GM12865 (cell line): ENCODE data around the gene SGCB.
A peak's percentile ranks its signal among the peaks of the same experiment; 100 is the strongest.

ENCODE experiments used
- DNase-seq: peaks from one replicate; pipeline ENCODE4 v3.0.0; 2010; ENCODE audit warnings: low read depth
- H3K4me3 ChIP-seq: 2 replicates; pipeline ENCODE4 v1.5.1; 2011; ENCODE audit warnings: mild to moderate bottlenecking, low read depth, low read length, control low read depth
- TF ChIP-seq, protein P1 (sequence below): IDR thresholded peaks from 2 replicates; pipeline ENCODE4 v1.5.1; 2011; ENCODE audit warnings: low read length, control low read depth, low read depth, inconsistent platforms; ENCODE audit not compliant: insufficient read depth; ENCODE audit errors: missing control alignments

Gene SGCB

DNA sequence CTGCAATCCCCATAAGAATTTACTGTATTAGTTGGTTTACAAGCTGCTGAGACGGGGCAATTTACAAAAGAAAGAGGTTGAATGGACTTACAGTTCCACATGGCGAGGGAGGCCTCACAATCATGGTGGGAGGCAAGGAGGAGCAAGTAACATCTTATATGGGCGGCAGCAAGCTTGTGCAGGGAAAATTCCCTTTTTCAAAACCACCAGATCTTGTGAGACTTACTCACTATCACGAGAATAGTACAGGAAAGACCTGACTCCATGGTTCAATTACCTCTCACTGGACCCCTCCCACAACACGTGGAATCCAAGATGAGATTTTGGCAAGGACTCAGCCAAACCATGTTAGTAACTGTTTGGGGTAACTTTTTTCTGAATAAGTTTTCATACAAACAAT, 11.2 kb upstream of the SGCB start:
- TF ChIP-seq, protein P1, sequence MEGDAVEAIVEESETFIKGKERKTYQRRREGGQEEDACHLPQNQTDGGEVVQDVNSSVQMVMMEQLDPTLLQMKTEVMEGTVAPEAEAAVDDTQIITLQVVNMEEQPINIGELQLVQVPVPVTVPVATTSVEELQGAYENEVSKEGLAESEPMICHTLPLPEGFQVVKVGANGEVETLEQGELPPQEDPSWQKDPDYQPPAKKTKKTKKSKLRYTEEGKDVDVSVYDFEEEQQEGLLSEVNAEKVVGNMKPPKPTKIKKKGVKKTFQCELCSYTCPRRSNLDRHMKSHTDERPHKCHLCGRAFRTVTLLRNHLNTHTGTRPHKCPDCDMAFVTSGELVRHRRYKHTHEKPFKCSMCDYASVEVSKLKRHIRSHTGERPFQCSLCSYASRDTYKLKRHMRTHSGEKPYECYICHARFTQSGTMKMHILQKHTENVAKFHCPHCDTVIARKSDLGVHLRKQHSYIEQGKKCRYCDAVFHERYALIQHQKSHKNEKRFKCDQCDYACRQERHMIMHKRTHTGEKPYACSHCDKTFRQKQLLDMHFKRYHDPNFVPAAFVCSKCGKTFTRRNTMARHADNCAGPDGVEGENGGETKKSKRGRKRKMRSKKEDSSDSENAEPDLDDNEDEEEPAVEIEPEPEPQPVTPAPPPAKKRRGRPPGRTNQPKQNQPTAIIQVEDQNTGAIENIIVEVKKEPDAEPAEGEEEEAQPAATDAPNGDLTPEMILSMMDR: no peak

DNA sequence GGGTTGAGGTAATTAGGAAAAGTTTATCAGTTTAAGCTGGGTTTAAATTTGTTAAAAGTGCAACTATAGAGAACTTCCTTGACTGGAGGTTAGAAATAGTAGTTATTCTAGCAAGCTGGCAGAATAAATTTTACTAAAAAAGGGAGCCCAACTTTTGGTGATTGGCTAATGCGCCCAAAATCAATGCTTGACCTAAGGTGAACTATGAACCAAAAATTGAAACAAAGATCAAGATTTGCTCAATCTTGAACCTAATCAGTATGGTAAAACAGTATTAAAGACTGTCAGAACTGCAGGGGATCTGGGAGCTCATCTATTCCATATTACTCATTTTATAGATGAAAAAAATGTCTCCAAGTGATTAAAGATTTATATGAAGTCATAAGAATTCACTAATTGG, 6.9 kb upstream of the SGCB start:
- no peak overlapping the region for H3K4me3 ChIP-seq
- DNase-seq: no peak
- TF ChIP-seq, protein P1: no peak

More for the DNA sequence above, 11.2 kb upstream of the SGCB start:
- no peak for DNase-seq
- H3K4me3 ChIP-seq: no peak overlapping the region

DNA sequence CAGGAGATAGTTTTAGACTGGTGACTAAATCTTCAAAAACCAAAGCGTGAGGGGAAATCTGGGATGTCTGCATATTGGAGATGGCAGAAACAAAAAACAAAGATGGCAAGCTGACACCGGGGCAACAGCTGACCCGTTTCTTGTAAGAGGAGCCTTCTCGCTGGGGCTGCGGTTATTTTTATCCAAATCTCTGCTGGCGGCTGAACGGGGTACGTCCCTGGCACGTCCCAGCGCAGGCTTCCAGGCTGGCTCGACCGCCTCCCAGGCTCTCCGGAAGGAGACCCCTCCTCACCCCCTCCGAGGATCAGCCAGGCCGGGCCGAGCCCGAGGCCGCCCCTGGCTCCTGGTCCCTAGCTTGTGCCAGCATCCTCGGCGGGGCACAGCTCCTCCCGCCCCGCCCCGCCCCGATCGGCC, 403 bp downstream of the SGCB start:
- TF ChIP-seq, protein P1: no peak
- H3K4me3 ChIP-seq: peak overlapping the region; percentile 68
- peak; percentile 50 for DNase-seq

DNA sequence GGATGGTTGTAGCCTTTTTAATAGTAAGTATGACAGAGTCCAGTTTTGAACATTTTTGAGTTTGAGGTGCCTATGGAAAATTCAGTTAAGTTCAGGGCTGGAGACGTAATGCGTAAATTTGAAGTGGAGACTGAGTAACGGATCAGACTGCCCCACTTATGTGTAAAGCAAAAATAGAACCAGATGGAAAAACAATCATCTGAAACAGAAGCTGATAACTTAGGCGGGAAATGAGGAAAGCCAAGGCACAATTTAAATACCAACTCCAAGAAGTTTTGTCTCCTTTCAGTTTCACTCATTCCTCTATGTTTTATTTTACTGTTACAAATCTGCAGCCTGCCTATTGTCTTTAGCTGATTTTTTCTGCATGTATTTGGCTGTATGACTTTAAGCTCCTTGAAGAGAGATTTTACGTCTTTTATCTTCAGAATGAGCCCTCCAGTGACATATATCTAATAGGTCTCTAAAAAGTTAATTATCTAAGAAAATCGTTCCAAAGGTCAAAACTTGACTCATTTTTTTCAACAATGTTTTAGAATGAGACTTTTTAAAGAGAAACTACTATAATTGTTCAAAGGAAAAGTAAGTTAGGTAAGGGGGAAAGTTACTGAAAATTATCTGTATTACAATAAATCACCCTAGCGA, 1.1 kb downstream of the SGCB start:
- TF ChIP-seq, protein P1: no peak
- H3K4me3 ChIP-seq: peak overlapping the region; percentile 68
- no peak for DNase-seq

DNA sequence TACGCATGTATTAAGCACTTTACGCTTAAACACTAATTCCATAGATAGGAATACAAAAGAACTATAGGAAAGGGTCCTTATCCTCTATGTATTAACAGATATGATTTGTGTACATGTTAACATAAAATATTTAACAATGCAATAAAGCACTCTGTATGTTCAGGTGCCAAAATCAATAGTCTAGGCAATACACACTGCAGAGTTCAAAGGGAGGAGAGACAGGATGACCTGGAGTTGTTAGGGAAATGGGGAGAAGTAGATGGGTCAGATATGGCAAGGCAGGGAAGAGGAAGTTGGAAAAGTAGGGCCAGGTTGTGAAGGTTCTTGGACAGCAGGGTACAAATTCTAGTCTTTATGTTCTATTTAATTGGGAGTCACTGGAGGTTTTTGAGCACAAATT, 2.9 kb downstream of the SGCB start:
- H3K4me3 ChIP-seq: no peak overlapping the region
- TF ChIP-seq, protein P1: no peak
- no peak for DNase-seq

DNA sequence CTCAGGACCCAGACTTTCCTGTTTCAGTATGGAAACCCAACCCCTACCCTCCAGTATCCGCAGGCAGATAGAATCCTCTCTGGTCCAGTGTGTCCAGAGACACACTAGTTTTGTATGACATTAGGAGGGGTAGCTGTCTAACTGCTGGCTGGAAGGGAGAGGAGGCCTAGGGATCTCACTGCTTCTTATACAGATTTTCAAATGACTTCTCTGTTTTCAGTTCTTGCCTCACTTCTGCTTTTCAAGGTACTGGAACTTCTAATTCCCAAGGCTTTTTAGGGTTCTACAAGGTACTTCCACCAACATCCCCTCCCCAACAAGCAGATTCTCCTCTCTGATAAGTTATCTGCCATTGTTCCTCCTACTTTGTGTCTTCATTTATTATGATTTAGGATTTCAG, 6.1 kb downstream of the SGCB start:
- no peak for DNase-seq
- H3K4me3 ChIP-seq: no peak overlapping the region
- TF ChIP-seq, protein P1: no peak

DNA sequence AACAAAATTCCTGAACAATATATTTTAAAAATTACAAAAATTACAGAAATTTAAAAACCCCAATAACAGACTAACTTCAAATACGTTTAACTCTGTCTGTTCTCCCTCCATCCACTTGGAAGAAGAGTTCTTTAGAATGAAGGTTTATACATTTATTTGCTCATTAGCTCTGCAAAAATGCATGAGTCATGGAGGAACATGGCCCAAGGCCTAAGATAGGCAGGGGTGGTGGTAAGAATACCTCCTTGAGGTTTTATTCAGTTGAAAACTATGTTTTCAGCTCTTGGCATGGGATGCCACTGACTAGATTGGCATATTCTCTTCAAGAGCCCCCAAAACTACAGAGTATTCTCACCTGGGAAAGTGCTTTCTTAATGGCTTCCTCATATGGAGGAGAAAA, 9.1 kb downstream of the SGCB start:
- DNase-seq: no peak
- no peak overlapping the region for H3K4me3 ChIP-seq
- TF ChIP-seq, protein P1: no peak
